Measurements from ENCODE around the gene DCLK1. TPM values are rescaled to one million over a fixed set of nuclear protein-coding genes. Genes with fewer than 3 reads are reported as not detected.

DCLK1 gene
- total RNA-seq, 2 donors from 2014 or later: 3.8 to 3.9 TPM

GRCh38 chr13:36069881-36070366, 61.3 kb downstream of the DCLK1 start:
- 36% methylated on average over 6 of the region's 6 CpGs for WGBS
- TF ChIP-seq POLR2AphosphoS5 (IDR thresholded peaks at IDR 0.05) (no peak), POLR2A (IDR thresholded peaks at IDR 0.05) (no peak), CTCF (IDR thresholded peaks at IDR 0.05) (no peak)
- no peak overlapping the region for H3K4me3 ChIP-seq
- no peaks in the 10 kb centered on the region for H3K9me3 ChIP-seq
- no peak for DNase-seq (ENCODE audit: low spot score)
- H3K27ac ChIP-seq: no peak overlapping the region
- no peaks in the 10 kb centered on the region for H3K4me1 ChIP-seq (replicated peaks)
- H3K27me3 ChIP-seq (replicated peaks; ENCODE audit: insufficient read depth): no peaks in the 10 kb centered on the region
- intact Hi-C loops (cut with DNase I): loop anchor here (10.0 kb wide), 1 partner anchor 85 kb away; no protein-coding TSS in a partner anchor
- no peaks in the 10 kb centered on the region for H3K36me3 ChIP-seq

GRCh38 chr13:36068991-36069390, 62.2 kb downstream of the DCLK1 start:
- Histone ChIP-seq H3K36me3 (no peaks in the 10 kb centered on the region), H3K27me3 (replicated peaks; ENCODE audit: insufficient read depth) (no peaks in the 10 kb centered on the region)

GRCh38 chr13:36068566-36068965, 62.6 kb downstream of the DCLK1 start:
- 22% methylated on average over 1 of the region's 1 CpG for WGBS
- no peak for DNase-seq (ENCODE audit: low spot score)
- TF ChIP-seq CTCF (IDR thresholded peaks at IDR 0.05) (no peak), POLR2AphosphoS5 (IDR thresholded peaks at IDR 0.05) (no peak)
- no peak overlapping the region for H3K27ac ChIP-seq
- no peaks in the 10 kb centered on the region for H3K4me1 ChIP-seq (replicated peaks)
- H3K9me3 ChIP-seq: no peaks in the 10 kb centered on the region
- intact Hi-C loops (cut with DNase I): loop anchor here (10.0 kb wide), 1 partner anchor 84 kb away; no protein-coding TSS in a partner anchor
- H3K36me3 ChIP-seq: no peaks in the 10 kb centered on the region
- H3K4me3 ChIP-seq: no peak overlapping the region
- no peaks in the 10 kb centered on the region for H3K27me3 ChIP-seq (replicated peaks; ENCODE audit: insufficient read depth)

More at GRCh38 chr13:36068991-36069390, 62.2 kb downstream of the DCLK1 start:
- no peak overlapping the region for H3K4me3 ChIP-seq
- intact Hi-C loops (cut with DNase I): loop anchor here (10.0 kb wide), 1 partner anchor 84 kb away; no protein-coding TSS in a partner anchor
- 44% methylated on average over 3 of the region's 3 CpGs for WGBS
- no peaks in the 10 kb centered on the region for H3K4me1 ChIP-seq (replicated peaks)
- TF ChIP-seq POLR2AphosphoS5 (IDR thresholded peaks at IDR 0.05): no peak
- TF ChIP-seq CTCF (IDR thresholded peaks at IDR 0.05): no peak
- TF ChIP-seq POLR2A (IDR thresholded peaks at IDR 0.05): no peak
- H3K9me3 ChIP-seq: no peaks in the 10 kb centered on the region
- no peak overlapping the region for H3K27ac ChIP-seq
- DNase-seq (ENCODE audit: low spot score): no peak

GRCh38 chr13:36067746-36068381, 63.3 kb downstream of the DCLK1 start:
- H3K9me3 ChIP-seq: no peaks in the 10 kb centered on the region
- intact Hi-C loops (cut with DNase I): loop anchor here (10.0 kb wide), 1 partner anchor 83 kb away; no protein-coding TSS in a partner anchor
- H3K36me3 ChIP-seq: no peaks in the 10 kb centered on the region
- no peak for TF ChIP-seq CTCF (IDR thresholded peaks at IDR 0.05)
- no peak for TF ChIP-seq POLR2AphosphoS5 (IDR thresholded peaks at IDR 0.05)
- TF ChIP-seq POLR2A (IDR thresholded peaks at IDR 0.05): no peak
- H3K27ac ChIP-seq: no peak overlapping the region
- no peak for DNase-seq (ENCODE audit: low spot score)
- no peaks in the 10 kb centered on the region for H3K27me3 ChIP-seq (replicated peaks; ENCODE audit: insufficient read depth)
- H3K4me1 ChIP-seq (replicated peaks): no peaks in the 10 kb centered on the region
- 10% methylated on average over 3 of the region's 3 CpGs for WGBS
- H3K4me3 ChIP-seq: no peak overlapping the region

GRCh38 chr13:36062249-36062648, 68.9 kb downstream of the DCLK1 start:
- 76% methylated on average over 1 of the region's 1 CpG for WGBS

More at GRCh38 chr13:36062249-36062648, 68.9 kb downstream of the DCLK1 start:
- no peak overlapping the region for H3K4me3 ChIP-seq
- H3K27me3 ChIP-seq (replicated peaks; ENCODE audit: insufficient read depth): no peaks in the 10 kb centered on the region
- DNase-seq (ENCODE audit: low spot score): no peak
- no peaks in the 10 kb centered on the region for H3K9me3 ChIP-seq
- H3K27ac ChIP-seq: no peak overlapping the region
- H3K4me1 ChIP-seq (replicated peaks): no peaks in the 10 kb centered on the region
- intact Hi-C loops (cut with DNase I): loop anchor here (5.0 to 10.0 kb wide), 2 partner anchors 70 to 77 kb away; partner anchors contain the start of gene DCLK1
- no peaks in the 10 kb centered on the region for H3K36me3 ChIP-seq
- TF ChIP-seq POLR2AphosphoS5 (IDR thresholded peaks at IDR 0.05) (no peak), CTCF (IDR thresholded peaks at IDR 0.05) (no peak), POLR2A (IDR thresholded peaks at IDR 0.05) (no peak)

All from prostate gland (tissue), 2 donors.